Breast epithelium (tissue), 4 donors: ENCODE measurements around the gene TSPAN32. TPM values are rescaled to one million over a fixed set of nuclear protein-coding genes. Genes with fewer than 3 reads are reported as not detected.

Source experiments
- DNase-seq, 2 donors: peaks; one replicate each; pipeline ENCODE4 v3.0.0-alpha.2; 2019; ENCODE audit warnings: low spot score in 2 of 2
- H3K27ac ChIP-seq, 2 donors: fragments of 200-600 bp; sonication (generic) in 1 of 2; one replicate each; pipeline ENCODE4 v1.5.1; 2016 to 2019; ENCODE audit warnings: mild to moderate bottlenecking in 1 of 2
- H3K27me3 ChIP-seq, 2 donors: fragments of 200-600 bp; sonication (generic) in 1 of 2; one replicate each; pipeline versions ENCODE4 v1.5.1 to v1.6.0; 2017 to 2019; ENCODE audit warnings: control low read depth in 1 of 2, mild to moderate bottlenecking in 1 of 2
- H3K36me3 ChIP-seq: fragments of 200-600 bp; one replicate; pipeline ENCODE4 v1.5.1; 2019
- H3K4me1 ChIP-seq, 2 donors: fragments of 200-600 bp; sonication (generic); one replicate each; pipeline ENCODE4 v1.5.1; 2016 to 2019; ENCODE audit warnings: control low read depth in 1 of 2
- H3K4me3 ChIP-seq, 3 donors: fragments of 200-600 bp; sonication (generic); 1 replicate in 2 of 3; 2 replicates in 1 of 3; pipeline ENCODE4 v1.5.1; 2016 to 2019; ENCODE audit warnings: mild to moderate bottlenecking in 3 of 3, moderate library complexity in 2 of 3
- H3K9me3 ChIP-seq, 2 donors: fragments of 200-600 bp; sonication (generic) in 1 of 2; one replicate each; pipeline ENCODE4 v1.5.1; 2016 to 2019; ENCODE audit warnings: control low read depth in 1 of 2
- CTCF ChIP-seq, 3 donors: fragments of 450-650 bp; IDR thresholded peaks; one replicate each; pipeline ENCODE4 v1.5.1; 2016 to 2017; ENCODE audit warnings: antibody characterized with exemption in 3 of 3, mild to moderate bottlenecking in 3 of 3, moderate library complexity in 3 of 3
- POLR2A ChIP-seq: fragments of 450-650 bp; IDR thresholded peaks from one replicate; pipeline ENCODE4 v1.6.1; 2016; ENCODE audit warnings: antibody characterized with exemption, mild to moderate bottlenecking, moderate library complexity
- POLR2AphosphoS5 ChIP-seq, 3 donors: sonication (generic); formaldehyde crosslinking; IDR thresholded peaks; one replicate each; pipeline ENCODE4 v1.6.1; 2017; ENCODE audit warnings: antibody characterized with exemption in 3 of 3
- intact Hi-C: fragments of 100-400 bp; cut with DNase I; formaldehyde crosslinking; loops from one replicate; pipeline ENCODE4 v1.15.1; 2023; ENCODE audit warnings: low total_unique reads
- total RNA-seq, 3 donors: library from RNA; depleted of rRNA; stranded (reverse); fragments of >200 nt; gene quantifications; one replicate each; pipeline ENCODE4 v1.1.0, GENCODE V29; 2016

TSPAN32 gene
- total RNA-seq, 3 donors from 2014 or later = 0.33 to 2.4 (median 1.0) TPM

DNA sequence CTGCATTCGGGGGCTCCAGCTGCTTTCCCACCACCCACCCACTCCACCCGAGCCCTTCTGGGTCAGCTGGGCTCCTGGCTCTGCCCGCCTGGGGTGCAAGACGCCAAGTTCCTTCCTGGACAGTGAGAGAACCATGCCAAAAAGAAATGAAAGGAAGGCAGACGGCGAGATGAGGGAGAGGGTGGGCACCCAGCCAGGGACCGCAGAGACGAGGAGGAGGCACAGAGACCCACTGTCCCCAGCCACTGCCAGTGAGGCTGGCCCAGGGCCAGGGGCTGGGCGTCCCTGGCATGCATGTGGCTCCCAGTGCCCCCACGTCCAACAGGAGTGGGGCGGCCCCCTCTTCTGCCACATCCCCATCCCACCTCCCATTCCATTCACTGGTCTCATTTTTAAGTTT is 64.5 kb downstream of the TSPAN32 start:
- peak in 1 of 2 donors; percentile 72 for DNase-seq
- no peaks in the 10 kb centered on the region for H3K36me3 ChIP-seq
- H3K27ac ChIP-seq = peak overlapping the region; percentile 68 to 77
- no peaks in the 10 kb centered on the region for H3K4me1 ChIP-seq
- H3K9me3 ChIP-seq = no peaks in the 10 kb centered on the region
- intact Hi-C loops = no loop called here
- H3K27me3 ChIP-seq = no peaks in the 10 kb centered on the region
- peak overlapping the region in 2 of 3 donors; percentile 10 to 49 for H3K4me3 ChIP-seq
- TF ChIP-seq CTCF (IDR thresholded peaks at IDR 0.05) = no peak
- no peak for TF ChIP-seq POLR2AphosphoS5 (IDR thresholded peaks at IDR 0.05)
- no peak for TF ChIP-seq POLR2A

GRCh38 chr11:2366733-2367132 is 64.9 kb downstream of the TSPAN32 start:
- no peak for DNase-seq
- Histone ChIP-seq H3K4me3 (peak overlapping the region in 1 of 3 donors; percentile 10), H3K36me3 (no peaks in the 10 kb centered on the region), H3K27me3 (no peaks in the 10 kb centered on the region), H3K27ac (peak overlapping the region in 1 of 2 donors; percentile 19), H3K4me1 (no peaks in the 10 kb centered on the region), H3K9me3 (no peaks in the 10 kb centered on the region)
- TF ChIP-seq POLR2A (no peak), CTCF (IDR thresholded peaks at IDR 0.05) (no peak), POLR2AphosphoS5 (IDR thresholded peaks at IDR 0.05) (no peak)
- intact Hi-C loops = no loop called here

DNA sequence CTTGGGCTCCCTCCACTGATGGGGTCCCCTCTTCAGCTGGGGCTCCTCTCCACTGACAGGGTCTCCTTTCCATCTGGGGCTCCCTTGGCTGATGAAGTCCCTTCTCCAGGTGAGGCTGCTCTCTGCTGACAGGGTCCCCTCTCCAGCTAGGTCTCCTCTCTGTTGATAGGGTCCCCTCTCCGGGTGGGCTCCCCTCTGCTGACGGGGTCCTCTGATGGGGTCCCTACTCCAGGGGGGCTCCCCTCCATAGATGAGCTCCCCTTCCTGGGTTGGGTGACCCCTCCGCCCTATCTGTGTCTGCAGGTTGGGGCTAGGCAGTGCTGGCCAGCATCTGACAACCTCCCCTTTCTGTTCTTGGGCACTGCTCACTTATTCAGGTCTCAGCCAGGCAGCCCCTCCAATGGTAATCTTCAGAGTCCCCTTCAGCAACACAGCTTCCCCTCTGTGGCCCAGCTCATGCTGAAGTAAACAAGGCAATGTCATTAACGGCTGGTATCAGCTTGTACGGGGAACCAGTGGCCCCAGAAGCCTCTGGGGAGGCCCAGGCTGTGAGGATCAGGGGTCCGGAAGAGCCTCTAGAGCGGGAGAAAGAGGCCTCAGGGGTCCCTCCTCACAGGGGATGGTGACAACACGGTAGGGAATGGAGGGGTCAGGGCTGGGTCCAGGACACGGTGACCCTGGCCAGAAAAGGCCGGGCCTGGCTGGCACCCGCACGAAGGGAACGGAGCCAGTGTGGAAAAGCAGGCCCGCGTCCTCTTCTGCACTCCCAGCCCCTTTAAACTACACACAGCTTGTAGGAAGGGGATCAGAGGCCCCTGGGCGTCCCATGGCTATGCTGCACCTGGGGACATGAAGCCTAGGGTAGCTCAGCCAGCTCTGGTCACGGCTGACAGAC is 65.7 kb downstream of the TSPAN32 start:
- TF ChIP-seq POLR2A (no peak), CTCF (IDR thresholded peaks at IDR 0.05) (no peak), POLR2AphosphoS5 (IDR thresholded peaks at IDR 0.05) (no peak)
- H3K4me3 ChIP-seq = no peak overlapping the region
- intact Hi-C loops = no loop called here
- H3K9me3 ChIP-seq = no peaks in the 10 kb centered on the region
- no peak overlapping the region for H3K27ac ChIP-seq
- no peaks in the 10 kb centered on the region for H3K27me3 ChIP-seq
- DNase-seq = no peak
- no peaks in the 10 kb centered on the region for H3K36me3 ChIP-seq
- H3K4me1 ChIP-seq = no peaks in the 10 kb centered on the region

Other genes with a start within 250 kb of the TSPAN32 start
- 10 to 100 TPM; 13.6 to 65.7 (median 65.2) TPM for gene IGF2, start 162.6 kb upstream of the TSPAN32 start, total RNA-seq
- gene INS, start 140.8 kb upstream of the TSPAN32 start, total RNA-seq = not detected
- not detected for gene TH, start 130.2 kb upstream of the TSPAN32 start, total RNA-seq
- 1 to 10 TPM in 2 of 3 donors, under 1 TPM in 1; 0.96 to 4.8 (median 3.3) TPM for gene ASCL2, start 31.4 kb upstream of the TSPAN32 start, total RNA-seq
- gene C11orf21, start 95 bp upstream of the TSPAN32 start, total RNA-seq = 1 to 10 TPM in 1 of 3 donors, under 1 TPM in 2; 0.33 to 1.0 (median 0.96) TPM
- 100 to 1,000 TPM; 311 to 770 (median 330) TPM for gene CD81, start 75.3 kb downstream of the TSPAN32 start, total RNA-seq
- 10 to 100 TPM; 36.8 to 44.9 (median 37.2) TPM for gene TSSC4, start 98.7 kb downstream of the TSPAN32 start, total RNA-seq
- not detected for gene TRPM5, start 142.5 kb downstream of the TSPAN32 start, total RNA-seq
- 1 to 10 TPM; 3.6 to 6.2 (median 5.1) TPM for gene KCNQ1, start 143.0 kb downstream of the TSPAN32 start, total RNA-seq